HepG2 (cell line): ENCODE results near the gene CYBC1. TPM values are rescaled to one million over a fixed set of nuclear protein-coding genes. Genes with fewer than 3 reads are reported as not detected.

Source experiments
- AKAP8 ChIP-seq: sonication (generic); formaldehyde crosslinking; IDR thresholded peaks from 2 replicates; pipeline ENCODE4 v1.5.1; 2020; ENCODE audit warnings: mild to moderate bottlenecking, missing genetic modification reagents
- ASH2L ChIP-seq: fragments of 300-600, 200-600 bp; sonication (generic); IDR thresholded peaks from 2 replicates; pipeline ENCODE4 v1.7.0; 2017; ENCODE audit warnings: low read depth, mild to moderate bottlenecking, moderate library complexity, mixed read lengths, low read length; ENCODE audit not compliant: insufficient read length
- HBP1 ChIP-seq: IDR thresholded peaks from 2 replicates; pipeline ENCODE4 v1.6.1; 2016; ENCODE audit warnings: low read depth, control low read depth
- HDAC6 ChIP-seq: fragments of 200-600 bp; sonication (generic); IDR thresholded peaks from 2 replicates; pipeline ENCODE4 v1.7.0; 2017; ENCODE audit warnings: mild to moderate bottlenecking, antibody characterized with exemption, low read length, low read depth
- KDM4B ChIP-seq: sonication (generic); formaldehyde crosslinking; IDR thresholded peaks from 2 replicates; pipeline ENCODE4 v1.4.0; 2020; ENCODE audit warnings: missing genetic modification reagents
- NFIC ChIP-seq: IDR thresholded peaks from 2 replicates; pipeline ENCODE4 v1.6.1; 2012; ENCODE audit warnings: mild to moderate bottlenecking, low read length, inconsistent platforms
- NFYC ChIP-seq: IDR thresholded peaks from 2 replicates; pipeline ENCODE4 v1.6.1; 2016; ENCODE audit warnings: missing genetic modification reagents, missing compliant biosample characterization
- RERE ChIP-seq: IDR thresholded peaks from 2 replicates; pipeline ENCODE4 v1.6.1; 2016; ENCODE audit warnings: low read depth, missing genetic modification reagents, missing compliant biosample characterization
- SATB2 ChIP-seq: sonication (generic); formaldehyde crosslinking; IDR thresholded peaks from 2 replicates; pipeline ENCODE4 v1.5.0; 2020; ENCODE audit warnings: missing genetic modification reagents
- TCF7 ChIP-seq: sonication (generic); IDR thresholded peaks from 2 replicates; pipeline ENCODE4 v1.6.1; 2016; ENCODE audit warnings: antibody characterized with exemption, low read depth
- YEATS4 ChIP-seq: sonication (generic); formaldehyde crosslinking; IDR thresholded peaks from 2 replicates; pipeline ENCODE4 v1.4.0; 2020; ENCODE audit warnings: missing genetic modification reagents, borderline replicate concordance
- ZBTB3 ChIP-seq: sonication (generic); formaldehyde crosslinking; IDR thresholded peaks from 2 replicates; pipeline ENCODE4 v1.4.0; 2020; ENCODE audit warnings: low read depth, mild to moderate bottlenecking, moderate library complexity, missing genetic modification reagents, borderline replicate concordance
- ZBTB8A ChIP-seq: sonication (generic); formaldehyde crosslinking; IDR thresholded peaks from 2 replicates; pipeline ENCODE4 v1.4.0; 2020; ENCODE audit warnings: mild to moderate bottlenecking, low read depth, missing genetic modification reagents, borderline replicate concordance
- ZC3H13 ChIP-seq: sonication (generic); formaldehyde crosslinking; IDR thresholded peaks from 2 replicates; pipeline ENCODE4 v1.8.1; 2023; ENCODE audit warnings: mild to moderate bottlenecking, missing genetic modification reagents, moderate library complexity
- ZNF24 ChIP-seq: fragments of 450-650 bp; IDR thresholded peaks from 2 replicates; pipeline ENCODE4 v1.6.1; 2017; ENCODE audit warnings: antibody characterized with exemption, mild to moderate bottlenecking
- ZNF331 ChIP-seq: sonication (generic); formaldehyde crosslinking; IDR thresholded peaks from 2 replicates; pipeline ENCODE4 v1.4.0; 2020; ENCODE audit warnings: missing genetic modification reagents
- ZNF362 ChIP-seq: sonication (generic); formaldehyde crosslinking; IDR thresholded peaks from 2 replicates; pipeline ENCODE4 v1.4.0; 2020; ENCODE audit warnings: missing genetic modification reagents, mild to moderate bottlenecking, borderline replicate concordance
- ZNF557 ChIP-seq: sonication (generic); formaldehyde crosslinking; IDR thresholded peaks from 2 replicates; pipeline ENCODE4 v1.4.0; 2020; ENCODE audit warnings: missing genetic modification reagents
- ZNF598 ChIP-seq: sonication (generic); formaldehyde crosslinking; IDR thresholded peaks from 2 replicates; pipeline ENCODE4 v1.5.1; 2020; ENCODE audit warnings: mild to moderate bottlenecking, missing genetic modification reagents, borderline replicate concordance
- polyA plus RNA-seq, 8 experiments: library from polyadenylated mRNA; depleted of rRNA in 3 of 8; stranded (reverse) in 7 of 8; unstranded in 1 of 8; fragments of >200 nt; fragmentation: Illumina TruSeq in 4 of 8; extraction: Trizol in 4 of 8; gene quantifications; 2 replicates each; pipeline versions ENCODE4 v1.2.1 to v1.2.3, GENCODE V29; 2011 to 2016; ENCODE audit warnings: low read depth in 4 of 8, missing spikeins in 1 of 8, mixed read lengths in 1 of 8; ENCODE audit not compliant: insufficient read depth in 1 of 8
- total RNA-seq, 5 experiments: library from RNA; depleted of rRNA; stranded (reverse); fragments of >200 nt; fragmentation: Illumina TruSeq; extraction: Trizol; gene quantifications; 2 replicates each; pipeline ENCODE4 v1.2.3, GENCODE V29; 2016; ENCODE audit warnings: low read depth in 1 of 5
- TF ChIP-seq, protein P1 (sequence below): sonication (generic); formaldehyde crosslinking; IDR thresholded peaks from 2 replicates; pipeline ENCODE4 v1.9.0; 2022; ENCODE audit warnings: missing genetic modification reagents, mild to moderate bottlenecking, borderline replicate concordance

CYBC1 gene
- total and polyA plus RNA-seq, 2 of the 13 experiments (the other 11 are each of a cell fraction or from before 2014, with no cell fraction given), result 43.4 to 44.1 TPM

DNA sequence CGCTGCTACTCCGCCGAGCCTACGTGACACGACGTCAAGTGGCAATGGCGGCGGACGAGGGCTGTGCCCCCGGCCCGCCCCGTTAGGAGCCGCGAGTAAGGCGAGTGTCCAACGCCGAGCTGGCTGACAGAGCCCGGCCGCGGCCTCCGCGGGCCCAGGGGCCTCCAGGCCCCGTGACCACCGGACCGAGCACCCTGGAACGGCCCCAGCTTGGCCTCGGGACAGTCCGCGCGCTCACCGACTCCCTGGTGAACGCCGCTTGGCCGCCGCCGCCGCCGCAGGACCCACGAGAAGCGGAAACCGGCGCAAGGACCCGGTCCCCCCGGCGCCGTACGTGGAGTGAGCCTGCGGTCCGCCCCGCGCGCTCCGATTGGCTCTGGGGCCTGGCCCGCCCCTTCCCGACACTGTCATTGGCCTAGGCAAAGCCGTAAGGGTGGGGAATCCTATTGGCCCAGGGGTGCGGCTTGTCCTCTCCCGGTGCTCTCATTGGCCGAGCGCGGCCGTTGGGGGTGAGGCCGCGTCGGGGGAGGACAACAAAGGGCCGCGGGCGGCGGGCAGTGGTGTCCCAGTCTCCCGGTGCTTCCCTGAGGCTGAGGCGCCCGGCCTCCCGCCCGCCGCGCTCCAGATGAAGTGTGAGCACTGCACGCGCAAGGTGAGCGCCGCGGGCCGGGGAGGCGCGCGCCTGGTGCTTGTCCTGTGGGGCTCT is 7.8 kb upstream of the CYBC1 start, which contains the start of gene NARF (continued):
- TF ChIP-seq ZNF362 (peak; percentile 74; the same call in 1 of the 2 replicates), ZBTB8A (peak; percentile 94; the same call in 1 of the 2 replicates), ZNF557 (0 out of 2 replicates have a peak, but pooled peaks have one; percentile 23), TCF7 (peak; percentile 75), YEATS4 (CRISPR knock-in tag) (peak; percentile 100), ZNF331 (CRISPR knock-in tag) (peak; percentile 64), ZNF24 (0 out of 2 replicates have a peak, but pooled peaks have one; percentile 53), ZC3H13 (CRISPR knock-in tag) (peak; percentile 42; the same call in 1 of the 2 replicates), RERE (CRISPR knock-in tag) (no peak; the same call in 1 of the 2 replicates), NFIC (no peak), KDM4B (no peak; the same call in 1 of the 2 replicates), HBP1 (CRISPR knock-in tag) (no peak), ZNF598 (peak; percentile 64; the same call in 1 of the 2 replicates), SATB2 (CRISPR knock-in tag) (0 out of 2 replicates have a peak, but pooled peaks have one; percentile 52), ASH2L (peak; percentile 96), NFYC (CRISPR knock-in tag) (peak; percentile 96), ZBTB3 (CRISPR knock-in tag) (peak; percentile 96), AKAP8 (CRISPR knock-in tag) (peak; percentile 50; the same call in 1 of the 2 replicates), HDAC6 (no peak)
- TF ChIP-seq, protein P1, sequence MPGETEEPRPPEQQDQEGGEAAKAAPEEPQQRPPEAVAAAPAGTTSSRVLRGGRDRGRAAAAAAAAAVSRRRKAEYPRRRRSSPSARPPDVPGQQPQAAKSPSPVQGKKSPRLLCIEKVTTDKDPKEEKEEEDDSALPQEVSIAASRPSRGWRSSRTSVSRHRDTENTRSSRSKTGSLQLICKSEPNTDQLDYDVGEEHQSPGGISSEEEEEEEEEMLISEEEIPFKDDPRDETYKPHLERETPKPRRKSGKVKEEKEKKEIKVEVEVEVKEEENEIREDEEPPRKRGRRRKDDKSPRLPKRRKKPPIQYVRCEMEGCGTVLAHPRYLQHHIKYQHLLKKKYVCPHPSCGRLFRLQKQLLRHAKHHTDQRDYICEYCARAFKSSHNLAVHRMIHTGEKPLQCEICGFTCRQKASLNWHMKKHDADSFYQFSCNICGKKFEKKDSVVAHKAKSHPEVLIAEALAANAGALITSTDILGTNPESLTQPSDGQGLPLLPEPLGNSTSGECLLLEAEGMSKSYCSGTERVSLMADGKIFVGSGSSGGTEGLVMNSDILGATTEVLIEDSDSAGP (CRISPR knock-in tag), result peak; percentile 94; the same call in 1 of the 2 replicates
